MM.1S (cell line): ENCODE data around the gene SYTL3.

Experiments
- DNase-seq: peaks from one replicate; pipeline ENCODE4 v3.0.0-alpha.2; 2015
- H2AFZ ChIP-seq: fragments of 300-600 bp; sonication (generic); 2 replicates; pipeline ENCODE4 v1.6.0; 2016; ENCODE audit warnings: antibody characterized with exemption, low read length
- H3F3A ChIP-seq: fragments of 300-600 bp; sonication (generic); 2 replicates; pipeline ENCODE4 v1.6.1; 2016; ENCODE audit warnings: mild to moderate bottlenecking, antibody characterized with exemption, low read length, moderate library complexity, mixed read lengths; ENCODE audit not compliant: insufficient read depth
- H3K27ac ChIP-seq: fragments of 300-600 bp; sonication (generic); 2 replicates; pipeline ENCODE4 v1.5.1; 2016; ENCODE audit warnings: mild to moderate bottlenecking, low read length
- H3K27me3 ChIP-seq: fragments of 300-600 bp; sonication (generic); replicated peaks from 2 replicates; pipeline ENCODE4 v1.6.0; 2016; ENCODE audit warnings: low read length; ENCODE audit not compliant: insufficient read depth
- H3K36me3 ChIP-seq: fragments of 300-600 bp; sonication (generic); replicated peaks from 2 replicates; pipeline ENCODE4 v1.6.1; 2016; ENCODE audit warnings: mild to moderate bottlenecking, low read length, mixed read lengths; ENCODE audit not compliant: insufficient read depth
- H3K4me1 ChIP-seq: fragments of 300-600 bp; sonication (generic); 2 replicates; pipeline ENCODE4 v1.6.1; 2016; ENCODE audit warnings: low read length, mixed read lengths
- H3K4me2 ChIP-seq: fragments of 300-600 bp; sonication (generic); 2 replicates; pipeline ENCODE4 v1.6.0; 2016; ENCODE audit warnings: low read depth, low read length
- H3K4me3 ChIP-seq: fragments of 300-600 bp; sonication (generic); 2 replicates; pipeline ENCODE4 v1.5.1; 2016; ENCODE audit warnings: low read length, mixed read lengths
- H3K79me2 ChIP-seq: fragments of 300-600 bp; sonication (generic); 2 replicates; pipeline ENCODE4 v1.6.1; 2016; ENCODE audit warnings: mixed run types, low read length, mixed read lengths
- H3K9ac ChIP-seq: fragments of 300-600 bp; sonication (generic); 2 replicates; pipeline ENCODE4 v1.6.1; 2016; ENCODE audit warnings: low read length, mixed read lengths
- H3K9me2 ChIP-seq: fragments of 300-600 bp; sonication (generic); replicated peaks from 2 replicates; pipeline ENCODE4 v1.6.1; 2016; ENCODE audit warnings: mild to moderate bottlenecking, low read length, mixed read lengths; ENCODE audit not compliant: insufficient read depth
- H3K9me3 ChIP-seq: fragments of 300-600 bp; sonication (generic); replicated peaks from 2 replicates; pipeline ENCODE4 v1.6.1; 2016; ENCODE audit warnings: mild to moderate bottlenecking, low read length, mixed read lengths; ENCODE audit not compliant: insufficient read depth
- H4K20me1 ChIP-seq: fragments of 300-600 bp; sonication (generic); 2 replicates; pipeline ENCODE4 v1.6.1; 2016; ENCODE audit warnings: mild to moderate bottlenecking, low read length, moderate library complexity, mixed read lengths; ENCODE audit not compliant: insufficient read depth
- EZH2 ChIP-seq: fragments of 300-600 bp; sonication (generic); optimal IDR thresholded peaks from 2 replicates; pipeline ENCODE3; 2017; ENCODE audit warnings: low read depth, mild to moderate bottlenecking, antibody characterized with exemption, low read length, mixed read lengths
- EZH2phosphoT487 ChIP-seq: fragments of 300-600 bp; sonication (generic); IDR thresholded peaks from 2 replicates; pipeline ENCODE4 v1.6.1; 2018; ENCODE audit warnings: antibody characterized with exemption, low read length
- TF ChIP-seq, protein P1 (sequence below): fragments of 300-600 bp; sonication (generic); IDR thresholded peaks from 2 replicates; pipeline ENCODE4 v1.5.1; 2016; ENCODE audit warnings: antibody characterized with exemption, low read length, mixed read lengths

Gene SYTL3

DNA sequence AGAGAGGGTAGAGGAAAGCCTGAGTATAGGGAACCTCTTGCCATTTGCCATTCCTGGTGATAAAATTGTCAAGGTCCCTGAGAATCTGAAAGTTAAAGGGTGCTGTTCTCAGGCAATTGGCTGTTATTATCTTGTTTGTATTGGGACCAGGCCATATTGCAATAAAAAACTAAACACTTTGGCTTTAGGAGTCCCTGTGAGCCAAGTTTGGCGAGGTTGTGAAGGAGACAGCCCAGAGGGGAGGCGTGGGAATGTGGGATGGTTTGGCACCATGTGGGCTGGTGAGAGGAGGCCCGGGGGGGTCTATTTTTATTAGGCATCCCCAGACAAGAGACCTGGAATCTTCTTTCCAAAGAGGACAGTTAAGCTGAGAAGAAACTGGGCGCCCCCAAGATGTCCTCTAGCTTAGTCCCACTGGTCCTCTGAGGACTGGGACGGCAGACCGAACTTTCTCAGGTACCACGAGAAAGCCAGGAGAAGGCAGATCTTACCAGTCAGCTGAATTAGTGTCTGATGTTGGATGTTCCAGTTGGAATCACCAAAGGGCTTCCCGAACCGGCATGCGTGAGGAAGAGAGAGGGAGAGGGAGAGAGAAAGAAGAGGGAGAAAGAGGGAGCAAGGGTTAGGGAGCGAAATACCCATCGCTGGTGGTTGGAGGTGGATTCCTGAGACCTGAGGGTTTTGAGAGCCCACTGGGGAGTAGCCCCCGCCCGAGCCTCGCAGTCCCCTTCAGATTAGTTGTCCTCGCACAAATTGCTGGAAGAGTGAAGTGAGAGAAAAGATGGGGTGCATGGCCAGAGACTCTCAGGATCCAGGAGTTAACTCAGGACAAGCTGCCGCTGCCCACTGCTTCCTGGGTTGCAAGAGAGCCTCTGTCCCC lies 29.7 kb upstream of the SYTL3 start:
- H3K36me3 ChIP-seq, result no peaks in the 10 kb centered on the region
- H3F3A ChIP-seq, result no peaks in the 10 kb centered on the region
- TF ChIP-seq, protein P1, sequence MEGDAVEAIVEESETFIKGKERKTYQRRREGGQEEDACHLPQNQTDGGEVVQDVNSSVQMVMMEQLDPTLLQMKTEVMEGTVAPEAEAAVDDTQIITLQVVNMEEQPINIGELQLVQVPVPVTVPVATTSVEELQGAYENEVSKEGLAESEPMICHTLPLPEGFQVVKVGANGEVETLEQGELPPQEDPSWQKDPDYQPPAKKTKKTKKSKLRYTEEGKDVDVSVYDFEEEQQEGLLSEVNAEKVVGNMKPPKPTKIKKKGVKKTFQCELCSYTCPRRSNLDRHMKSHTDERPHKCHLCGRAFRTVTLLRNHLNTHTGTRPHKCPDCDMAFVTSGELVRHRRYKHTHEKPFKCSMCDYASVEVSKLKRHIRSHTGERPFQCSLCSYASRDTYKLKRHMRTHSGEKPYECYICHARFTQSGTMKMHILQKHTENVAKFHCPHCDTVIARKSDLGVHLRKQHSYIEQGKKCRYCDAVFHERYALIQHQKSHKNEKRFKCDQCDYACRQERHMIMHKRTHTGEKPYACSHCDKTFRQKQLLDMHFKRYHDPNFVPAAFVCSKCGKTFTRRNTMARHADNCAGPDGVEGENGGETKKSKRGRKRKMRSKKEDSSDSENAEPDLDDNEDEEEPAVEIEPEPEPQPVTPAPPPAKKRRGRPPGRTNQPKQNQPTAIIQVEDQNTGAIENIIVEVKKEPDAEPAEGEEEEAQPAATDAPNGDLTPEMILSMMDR, result no peak
- TF ChIP-seq EZH2 (no peak), EZH2phosphoT487 (no peak)
- no peak overlapping the region for H3K4me2 ChIP-seq
- H3K4me3 ChIP-seq, result no peak overlapping the region
- H3K4me1 ChIP-seq, result no peaks in the 10 kb centered on the region
- H3K9me3 ChIP-seq, result no peaks in the 10 kb centered on the region
- H3K27me3 ChIP-seq, result no peaks in the 10 kb centered on the region
- H3K79me2 ChIP-seq, result no peaks in the 10 kb centered on the region
- no peak for DNase-seq
- no peaks in the 10 kb centered on the region for H3K9me2 ChIP-seq
- no peak overlapping the region for H2AFZ ChIP-seq
- H4K20me1 ChIP-seq, result no peaks in the 10 kb centered on the region
- no peak overlapping the region for H3K27ac ChIP-seq
- H3K9ac ChIP-seq, result no peak overlapping the region

- no peaks in the 10 kb centered on the region for H4K20me1 ChIP-seq
- TF ChIP-seq, protein P1, result no peak
- TF ChIP-seq EZH2phosphoT487 (no peak), EZH2 (no peak)
- H3K79me2 ChIP-seq, result no peaks in the 10 kb centered on the region
- H3K4me2 ChIP-seq, result no peak overlapping the region
- DNase-seq, result no peak
- H3F3A ChIP-seq, result no peaks in the 10 kb centered on the region
- no peaks in the 10 kb centered on the region for H3K9me3 ChIP-seq
- no peaks in the 10 kb centered on the region for H3K27me3 ChIP-seq
- H2AFZ ChIP-seq, result no peak overlapping the region
- H3K9ac ChIP-seq, result no peak overlapping the region
- H3K36me3 ChIP-seq, result no peaks in the 10 kb centered on the region
- no peak overlapping the region for H3K27ac ChIP-seq
- H3K4me1 ChIP-seq, result no peaks in the 10 kb centered on the region
- no peaks in the 10 kb centered on the region for H3K9me2 ChIP-seq
- no peak overlapping the region for H3K4me3 ChIP-seq
These were observed 28.7 kb upstream of the SYTL3 start for GRCh38 chr6:158620963-158621693.

GRCh38 chr6:158621694-158622544 lies 27.9 kb upstream of the SYTL3 start:
- Histone ChIP-seq H3K79me2 (no peaks in the 10 kb centered on the region), H3K4me3 (no peak overlapping the region), H3K9me3 (no peaks in the 10 kb centered on the region), H3K9me2 (no peaks in the 10 kb centered on the region), H3K27ac (no peak overlapping the region), H4K20me1 (no peaks in the 10 kb centered on the region), H3K4me1 (no peaks in the 10 kb centered on the region), H3K9ac (no peak overlapping the region), H3K27me3 (no peaks in the 10 kb centered on the region), H3K36me3 (no peaks in the 10 kb centered on the region), H3F3A (no peaks in the 10 kb centered on the region), H2AFZ (no peak overlapping the region), H3K4me2 (no peak overlapping the region)
- no peak for DNase-seq
- TF ChIP-seq, protein P1, result no peak
- TF ChIP-seq EZH2, result no peak
- TF ChIP-seq EZH2phosphoT487, result no peak
